AG10803 (cell line): ENCODE measurements around the gene IRAK2.
A peak's percentile ranks its signal among the peaks of the same experiment; 100 is the strongest.
"Not testable (repeated sequence)": the region's sequence is repeated elsewhere in the genome, so short reads cannot be mapped to it uniquely, and the experiment has no call there.

Experiments
- DNase-seq: peaks from one replicate; pipeline ENCODE4 v3.0.0; 2010; ENCODE audit warnings: low read depth
- H3K4me3 ChIP-seq: 2 replicates; pipeline ENCODE4 v1.5.1; 2011; ENCODE audit warnings: mild to moderate bottlenecking, low read length, control low read depth
- TF ChIP-seq, protein P1 (sequence below): conservative IDR thresholded peaks from 2 replicates; pipeline ENCODE4 v1.5.1; 2011; ENCODE audit warnings: mild to moderate bottlenecking, low read length, control low read depth, inconsistent platforms

Gene IRAK2

DNA sequence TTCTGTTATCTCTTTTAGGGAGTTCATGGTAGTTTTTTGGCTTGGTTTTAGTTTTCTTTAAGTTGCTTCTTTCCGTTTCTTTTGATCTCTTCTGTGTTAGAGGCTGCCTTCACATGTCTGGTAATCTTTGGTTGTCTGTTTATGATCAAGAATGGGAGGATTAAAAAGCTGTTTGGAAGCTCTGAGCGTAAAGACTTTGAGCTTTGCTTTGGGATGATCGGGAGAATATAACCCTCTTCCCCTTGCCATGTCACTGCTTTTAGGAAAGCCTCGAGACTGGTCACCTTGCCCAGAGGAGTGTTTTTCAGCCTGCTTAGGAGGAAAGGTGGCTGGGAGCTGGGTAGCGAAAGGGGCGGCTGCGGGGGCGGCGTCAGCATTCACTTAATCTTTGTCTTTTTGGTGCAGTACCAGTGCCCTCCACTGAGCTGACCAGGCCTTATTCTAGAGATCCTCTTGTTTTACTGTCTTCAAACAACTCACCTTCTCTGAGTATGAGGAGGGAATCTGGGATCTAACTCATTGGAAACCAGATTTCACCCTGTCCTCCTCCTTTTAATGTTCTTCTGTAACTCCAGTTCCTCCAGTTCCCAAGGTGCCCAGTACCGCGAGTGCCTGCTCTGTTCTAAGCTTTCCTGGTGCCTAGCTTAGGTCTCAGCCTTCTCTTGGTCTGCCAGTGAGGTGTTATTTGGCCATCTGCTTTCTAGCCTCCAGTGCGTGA lies 99.1 kb downstream of the IRAK2 start:
- TF ChIP-seq, protein P1, sequence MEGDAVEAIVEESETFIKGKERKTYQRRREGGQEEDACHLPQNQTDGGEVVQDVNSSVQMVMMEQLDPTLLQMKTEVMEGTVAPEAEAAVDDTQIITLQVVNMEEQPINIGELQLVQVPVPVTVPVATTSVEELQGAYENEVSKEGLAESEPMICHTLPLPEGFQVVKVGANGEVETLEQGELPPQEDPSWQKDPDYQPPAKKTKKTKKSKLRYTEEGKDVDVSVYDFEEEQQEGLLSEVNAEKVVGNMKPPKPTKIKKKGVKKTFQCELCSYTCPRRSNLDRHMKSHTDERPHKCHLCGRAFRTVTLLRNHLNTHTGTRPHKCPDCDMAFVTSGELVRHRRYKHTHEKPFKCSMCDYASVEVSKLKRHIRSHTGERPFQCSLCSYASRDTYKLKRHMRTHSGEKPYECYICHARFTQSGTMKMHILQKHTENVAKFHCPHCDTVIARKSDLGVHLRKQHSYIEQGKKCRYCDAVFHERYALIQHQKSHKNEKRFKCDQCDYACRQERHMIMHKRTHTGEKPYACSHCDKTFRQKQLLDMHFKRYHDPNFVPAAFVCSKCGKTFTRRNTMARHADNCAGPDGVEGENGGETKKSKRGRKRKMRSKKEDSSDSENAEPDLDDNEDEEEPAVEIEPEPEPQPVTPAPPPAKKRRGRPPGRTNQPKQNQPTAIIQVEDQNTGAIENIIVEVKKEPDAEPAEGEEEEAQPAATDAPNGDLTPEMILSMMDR: peak; percentile 67
- H3K4me3 ChIP-seq: peak overlapping the region; percentile 40
- peak; percentile 45 for DNase-seq

DNA sequence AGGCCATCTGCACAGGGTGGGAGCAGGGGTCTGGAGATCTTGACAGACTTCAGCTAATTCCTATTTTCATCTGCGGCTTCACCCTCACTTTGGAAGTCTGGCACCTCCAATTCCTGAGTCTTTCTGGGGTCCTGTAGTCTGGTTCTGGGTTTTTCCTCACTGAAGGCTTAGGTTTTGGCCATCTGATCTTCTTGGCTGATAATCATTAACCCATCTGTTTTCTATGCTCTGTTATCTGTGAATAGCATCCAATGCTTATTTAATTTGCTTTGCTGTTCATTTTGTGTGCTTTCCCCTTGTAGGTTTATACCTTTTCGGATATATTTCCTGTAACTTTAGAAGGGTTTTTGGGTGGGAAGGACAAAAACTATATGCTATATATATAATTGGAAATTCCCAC lies 101.1 kb downstream of the IRAK2 start:
- TF ChIP-seq, protein P1: no peak

DNA sequence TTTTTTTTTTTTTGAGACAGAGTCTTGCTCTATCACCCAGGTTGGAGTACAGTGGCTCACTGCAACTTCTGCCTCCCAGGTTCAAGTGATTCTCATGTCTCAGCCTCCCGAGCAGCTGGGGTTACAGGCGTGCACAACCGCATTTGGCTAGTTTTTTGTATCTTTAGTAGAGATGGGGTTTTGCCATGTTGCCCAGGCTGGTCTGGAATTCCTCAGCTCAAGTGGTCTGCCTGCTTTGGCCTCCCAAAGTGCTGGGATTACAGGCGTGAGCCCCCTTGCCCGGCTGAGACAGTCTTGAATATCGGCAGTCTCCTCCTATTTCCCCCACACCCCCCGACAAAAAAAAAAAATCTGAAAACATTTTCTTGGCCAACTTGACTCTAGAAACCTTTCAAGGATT lies 102.2 kb downstream of the IRAK2 start:
- not testable (repeated sequence) for H3K4me3 ChIP-seq, DNase-seq

More for the DNA sequence above, 101.1 kb downstream of the IRAK2 start:
- DNase-seq: no peak
- no peak overlapping the region for H3K4me3 ChIP-seq

DNA sequence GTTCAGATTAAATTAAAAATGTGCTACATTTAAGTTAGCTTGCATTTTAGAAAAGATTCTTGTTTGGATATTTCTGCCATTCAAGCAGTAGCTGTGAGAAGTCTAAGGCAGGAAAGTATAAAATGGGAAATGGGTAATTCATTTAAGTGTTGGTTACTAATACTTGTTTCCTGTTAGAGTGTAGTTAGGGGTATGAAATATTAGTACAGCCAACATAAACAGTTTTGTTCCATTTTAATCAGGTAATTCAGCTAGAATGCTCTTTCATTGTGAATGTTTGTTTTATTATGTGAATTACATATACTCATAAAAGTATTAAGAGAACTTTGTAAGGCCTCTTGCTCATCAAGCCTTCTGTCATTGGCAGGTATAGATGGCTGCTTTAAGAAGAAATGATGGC lies 103.4 kb downstream of the IRAK2 start:
- TF ChIP-seq, protein P1: no peak
- no peak overlapping the region for H3K4me3 ChIP-seq
- DNase-seq: no peak

DNA sequence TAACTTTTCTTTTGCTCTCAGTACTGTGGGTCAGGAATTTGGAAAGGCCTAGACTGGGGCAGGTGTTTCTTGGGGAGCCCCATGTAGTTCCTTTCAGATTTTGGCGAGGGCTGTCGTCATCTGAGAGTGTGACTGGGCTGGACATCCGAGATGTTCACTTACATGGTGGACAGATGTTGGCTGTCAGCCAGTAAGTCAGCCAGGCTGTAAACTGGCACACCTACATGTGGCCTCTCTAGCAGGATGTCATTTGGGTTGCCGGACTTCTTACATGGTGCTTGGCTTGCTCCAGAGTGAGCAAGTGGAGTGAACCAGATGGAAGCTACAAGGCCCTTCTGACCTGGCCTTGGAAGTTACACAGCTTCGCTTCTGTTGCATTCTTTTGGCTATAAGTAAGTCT lies 104.2 kb downstream of the IRAK2 start:
- H3K4me3 ChIP-seq: no peak overlapping the region
- TF ChIP-seq, protein P1: no peak
- DNase-seq: no peak

DNA sequence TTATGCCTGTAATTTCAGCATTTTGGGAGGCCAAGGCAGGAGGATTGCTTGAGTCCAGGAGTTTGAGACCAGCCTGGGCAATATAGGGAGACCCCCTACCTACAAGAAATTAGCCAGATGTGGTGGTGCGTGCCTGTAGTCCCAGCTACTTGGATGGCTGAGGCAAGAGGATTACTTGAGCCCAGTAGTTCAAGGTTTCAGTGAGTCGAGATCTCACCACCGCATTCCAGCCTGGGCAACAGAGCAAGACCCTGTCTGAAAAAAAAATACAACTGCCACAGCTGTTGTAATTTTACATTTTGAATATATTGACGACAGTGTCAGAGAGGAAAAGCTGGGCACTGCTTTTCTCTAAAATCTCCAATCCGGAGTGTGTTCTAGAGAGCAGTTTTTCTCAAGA lies 104.7 kb downstream of the IRAK2 start:
- H3K4me3 ChIP-seq: no peak overlapping the region
- TF ChIP-seq, protein P1: no peak
- DNase-seq: no peak

DNA sequence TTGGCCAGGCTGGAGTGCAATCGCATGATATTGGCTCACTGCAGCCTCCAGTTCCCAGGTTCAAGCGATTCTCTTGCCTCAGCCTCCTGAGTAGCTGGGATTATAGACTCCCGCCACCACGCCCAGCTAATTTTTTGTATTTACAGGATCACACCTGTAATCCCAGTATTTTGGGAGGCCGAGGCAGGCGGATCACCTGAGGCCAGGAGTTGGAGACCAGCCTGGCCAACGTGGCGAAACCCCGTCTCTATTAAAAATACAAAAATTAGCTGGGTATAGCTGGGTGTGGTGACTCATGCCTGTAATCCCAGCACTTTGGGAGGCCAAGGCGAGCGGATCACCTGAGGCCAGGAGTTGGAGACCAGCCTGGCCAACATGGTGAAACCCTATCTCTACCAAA lies 107.8 kb downstream of the IRAK2 start:
- not testable (repeated sequence) for H3K4me3 ChIP-seq, DNase-seq

DNA sequence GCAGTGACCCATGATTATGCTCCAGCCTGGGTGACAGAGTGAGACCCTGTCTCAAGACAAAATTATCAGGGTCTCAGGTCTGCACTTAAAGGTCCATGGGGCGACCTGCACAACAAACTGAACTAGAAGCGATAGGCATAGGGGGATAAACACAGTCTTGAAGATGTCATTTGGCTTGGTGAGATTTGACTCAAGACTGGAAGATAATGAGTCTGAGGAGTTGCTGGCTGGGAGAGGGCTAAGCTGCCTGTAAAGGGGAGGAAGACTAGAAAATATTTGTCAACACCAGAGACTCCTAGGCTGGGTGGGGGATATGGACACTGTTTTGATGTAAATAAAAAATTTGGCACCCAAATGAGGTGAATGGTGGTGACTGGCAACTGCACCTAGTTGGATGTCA lies 108.3 kb downstream of the IRAK2 start:
- no peak overlapping the region for H3K4me3 ChIP-seq
- TF ChIP-seq, protein P1: no peak
- DNase-seq: no peak
